ENCODE measurements around the gene PPP1R10. TPM values are rescaled to one million over a fixed set of nuclear protein-coding genes. Genes with fewer than 3 reads are reported as not detected.

The PPP1R10 gene
- total RNA-seq, 1 experiment from 2014 or later: 69.5 TPM

GRCh38 chr6:30583921-30584320 lies 33.1 kb downstream of the PPP1R10 start:
- H3K9me2 ChIP-seq (ENCODE audit: insufficient read depth): no peaks in the 10 kb centered on the region
- H2AFZ ChIP-seq: no peak overlapping the region
- H3K9me3 ChIP-seq (ENCODE audit: insufficient read depth, low read depth): no peaks in the 10 kb centered on the region
- no peak overlapping the region for H3K27ac ChIP-seq
- no peak overlapping the region for H3K4me3 ChIP-seq
- H4K20me1 ChIP-seq (ENCODE audit: insufficient read depth): peaks cover 3% of the 10 kb centered on the region; the same call in 1 of the 2 replicates
- H3K4me2 ChIP-seq: no peak overlapping the region
- intact Hi-C loops (cut with micrococcal nuclease; ENCODE audit: unreplicated experiment): no loop called here
- H3K36me3 ChIP-seq (ENCODE audit: low read depth): peaks cover 36% of the 10 kb centered on the region
- H3K79me2 ChIP-seq (ENCODE audit: low read depth): no peaks in the 10 kb centered on the region
- BruUV-seq (replicated peaks): no TSS peak
- H3F3A ChIP-seq (ENCODE audit: insufficient read depth, low read depth): peaks cover 11% of the 10 kb centered on the region
- ChIA-PET POLR2A (ENCODE audit: unreplicated experiment) (interaction anchor here (0.6 kb wide), 1 partner anchor 17 kb away, joined by 3 read pairs; no protein-coding TSS in a partner anchor), CTCF (interaction anchor here (0.6 kb wide), 2 partner anchors 15 to 141 kb away, joined by 3 read pairs; no protein-coding TSS in a partner anchor)
- H3K27me3 ChIP-seq (ENCODE audit: insufficient read depth, low read depth): no peaks in the 10 kb centered on the region
- peaks cover 5% of the 10 kb centered on the region; the same call in 1 of the 2 replicates for H3K4me1 ChIP-seq (replicated peaks; ENCODE audit: insufficient read depth)
- no peak for DNase-seq
- TF ChIP-seq EZH2 (IDR thresholded peaks at IDR 0.05; ENCODE audit: low read depth) (no peak), CTCF (conservative IDR thresholded peaks at IDR 0.05) (no peak)

GRCh38 chr6:30578051-30578450 lies 39.0 kb downstream of the PPP1R10 start:
- H2AFZ ChIP-seq: no peak overlapping the region
- intact Hi-C loops (cut with micrococcal nuclease; ENCODE audit: unreplicated experiment): no loop called here
- H3K79me2 ChIP-seq (ENCODE audit: low read depth): peaks cover 35% of the 10 kb centered on the region
- peaks cover 42% of the 10 kb centered on the region for H4K20me1 ChIP-seq (ENCODE audit: insufficient read depth)
- no TSS peak for BruUV-seq (replicated peaks)
- H3K27me3 ChIP-seq (ENCODE audit: insufficient read depth, low read depth): no peaks in the 10 kb centered on the region
- ChIA-PET CTCF (no interaction called here), POLR2A (ENCODE audit: unreplicated experiment) (no interaction called here)
- no peaks in the 10 kb centered on the region for H3K9me2 ChIP-seq (ENCODE audit: insufficient read depth)
- no peak overlapping the region for H3K4me3 ChIP-seq
- no peak for DNase-seq
- H3K4me2 ChIP-seq: no peak overlapping the region
- no peak for TF ChIP-seq EZH2 (IDR thresholded peaks at IDR 0.05; ENCODE audit: low read depth)
- no peak for TF ChIP-seq CTCF (conservative IDR thresholded peaks at IDR 0.05)
- no peak overlapping the region for H3K27ac ChIP-seq
- H3F3A ChIP-seq (ENCODE audit: insufficient read depth, low read depth): peaks cover 7% of the 10 kb centered on the region; the same call in 1 of the 2 replicates
- peaks cover 10% of the 10 kb centered on the region for H3K4me1 ChIP-seq (replicated peaks; ENCODE audit: insufficient read depth)
- H3K36me3 ChIP-seq (ENCODE audit: low read depth): peaks cover 54% of the 10 kb centered on the region
- H3K9me3 ChIP-seq (ENCODE audit: insufficient read depth, low read depth): no peaks in the 10 kb centered on the region

GRCh38 chr6:30573113-30573512 lies 43.9 kb downstream of the PPP1R10 start:
- ChIA-PET CTCF (no interaction called here), POLR2A (ENCODE audit: unreplicated experiment) (no interaction called here)
- H3K4me1 ChIP-seq (replicated peaks; ENCODE audit: insufficient read depth): peaks cover 33% of the 10 kb centered on the region
- no peak overlapping the region for H3K27ac ChIP-seq
- no peaks in the 10 kb centered on the region for H3K27me3 ChIP-seq (ENCODE audit: insufficient read depth, low read depth)
- peaks cover 10% of the 10 kb centered on the region; the same call in 1 of the 2 replicates for H3F3A ChIP-seq (ENCODE audit: insufficient read depth, low read depth)
- no TSS peak for BruUV-seq (replicated peaks)
- no peak for TF ChIP-seq EZH2 (IDR thresholded peaks at IDR 0.05; ENCODE audit: low read depth)
- TF ChIP-seq CTCF (conservative IDR thresholded peaks at IDR 0.05): no peak
- DNase-seq: no peak
- 0 out of 2 replicates have a peak overlapping the region, but pooled peaks have one; percentile 22 for H3K4me3 ChIP-seq
- peaks cover 50% of the 10 kb centered on the region for H4K20me1 ChIP-seq (ENCODE audit: insufficient read depth)
- peaks cover 50% of the 10 kb centered on the region for H3K79me2 ChIP-seq (ENCODE audit: low read depth)
- peak overlapping the region; percentile 96 for H3K4me2 ChIP-seq
- H2AFZ ChIP-seq: no peak overlapping the region
- H3K9me3 ChIP-seq (ENCODE audit: insufficient read depth, low read depth): no peaks in the 10 kb centered on the region
- intact Hi-C loops (cut with micrococcal nuclease; ENCODE audit: unreplicated experiment): no loop called here
- H3K36me3 ChIP-seq (ENCODE audit: low read depth): peaks cover 27% of the 10 kb centered on the region
- no peaks in the 10 kb centered on the region for H3K9me2 ChIP-seq (ENCODE audit: insufficient read depth)

All from PC-9 (cell line).